H9 (cell line): ENCODE data around the gene UGT2A2. TPM values are rescaled to one million over a fixed set of nuclear protein-coding genes. Genes with fewer than 3 reads are reported as not detected.

Experiments used
- DNase-seq: peaks from one replicate; pipeline ENCODE4 v3.0.0-alpha.2; 2017
- H2AFZ ChIP-seq: one replicate; pipeline ENCODE4 v1.6.1; 2013; ENCODE audit warnings: mild to moderate bottlenecking, low read length, control low read depth, moderate library complexity
- H2AK5ac ChIP-seq: 2 replicates; pipeline ENCODE4 v1.6.1; 2013; ENCODE audit warnings: low read length, control low read depth, mixed read lengths; ENCODE audit not compliant: insufficient read length
- H2BK120ac ChIP-seq: one replicate; pipeline ENCODE4 v1.6.1; 2013; ENCODE audit warnings: low read depth, mild to moderate bottlenecking, low read length, control low read depth, inconsistent platforms; ENCODE audit not compliant: poor library complexity, severe bottlenecking
- H2BK12ac ChIP-seq: 2 replicates; pipeline ENCODE4 v1.6.1; 2013; ENCODE audit warnings: low read length, control low read depth, mixed read lengths, low read depth; ENCODE audit not compliant: insufficient read length
- H2BK15ac ChIP-seq: 2 replicates; pipeline ENCODE4 v1.6.1; 2013; ENCODE audit warnings: low read depth, low read length, control low read depth
- H2BK20ac ChIP-seq: one replicate; pipeline ENCODE4 v1.6.1; 2013; ENCODE audit warnings: low read depth, mild to moderate bottlenecking, low read length, control low read depth, inconsistent platforms; ENCODE audit not compliant: poor library complexity, severe bottlenecking
- H2BK5ac ChIP-seq: 2 replicates; pipeline ENCODE4 v1.6.1; 2013; ENCODE audit warnings: low read length, control low read depth, mixed read lengths; ENCODE audit not compliant: insufficient read length
- H3K14ac ChIP-seq: 2 replicates; pipeline ENCODE4 v1.6.1; 2013; ENCODE audit warnings: low read length, control low read depth; ENCODE audit not compliant: insufficient read depth
- H3K18ac ChIP-seq: 2 replicates; pipeline ENCODE4 v1.6.1; 2013; ENCODE audit warnings: low read depth, mild to moderate bottlenecking, mixed read lengths, low read length, control low read depth; ENCODE audit not compliant: insufficient read length
- H3K23ac ChIP-seq: 2 replicates; pipeline ENCODE4 v1.6.1; 2013; ENCODE audit warnings: low read length, control low read depth, mixed read lengths, low read depth; ENCODE audit not compliant: insufficient read length
- H3K23me2 ChIP-seq: 2 replicates; pipeline ENCODE4 v1.6.1; 2013; ENCODE audit warnings: low read depth, mild to moderate bottlenecking, mixed read lengths, low read length, control low read depth; ENCODE audit not compliant: insufficient read length, poor library complexity, severe bottlenecking
- H3K27ac ChIP-seq: 2 replicates; pipeline ENCODE4 v1.5.1; 2013; ENCODE audit warnings: low read length, control low read depth, mixed read lengths, low read depth; ENCODE audit not compliant: insufficient read length
- H3K27me3 ChIP-seq: 2 replicates; pipeline ENCODE4 v1.6.1; 2013; ENCODE audit warnings: low read length, control low read depth, inconsistent platforms; ENCODE audit not compliant: insufficient read depth
- H3K4ac ChIP-seq: 2 replicates; pipeline ENCODE4 v1.6.1; 2013; ENCODE audit warnings: low read depth, mild to moderate bottlenecking, control low read depth, inconsistent platforms, low read length, moderate library complexity
- H3K4me1 ChIP-seq: 2 replicates; pipeline ENCODE4 v1.6.1; 2013; ENCODE audit warnings: low read length, control low read depth, inconsistent platforms; ENCODE audit not compliant: insufficient read depth
- H3K4me2 ChIP-seq: 2 replicates; pipeline ENCODE4 v1.6.1; 2013; ENCODE audit warnings: low read length, control low read depth, mixed read lengths; ENCODE audit not compliant: insufficient read length, insufficient read depth
- H3K56ac ChIP-seq: 2 replicates; pipeline ENCODE4 v1.6.1; 2013; ENCODE audit warnings: low read depth, mild to moderate bottlenecking, mixed read lengths, low read length, control low read depth; ENCODE audit not compliant: insufficient read length
- H3K79me1 ChIP-seq: 2 replicates; pipeline ENCODE4 v1.6.1; 2013; ENCODE audit warnings: low read depth, mild to moderate bottlenecking, moderate library complexity, low read length, control low read depth, inconsistent platforms; ENCODE audit not compliant: insufficient read depth, poor library complexity, severe bottlenecking
- H3K79me2 ChIP-seq: 2 replicates; pipeline ENCODE4 v1.6.1; 2013; ENCODE audit warnings: low read length, control low read depth, inconsistent platforms; ENCODE audit not compliant: insufficient read depth
- H3K9ac ChIP-seq: 2 replicates; pipeline ENCODE4 v1.6.1; 2013; ENCODE audit warnings: low read length, control low read depth, mixed read lengths; ENCODE audit not compliant: insufficient read length; ENCODE audit errors: extremely low read depth
- H3K9me3 ChIP-seq: one replicate; pipeline ENCODE4 v1.6.1; 2013; ENCODE audit warnings: low read depth, low read length, inconsistent platforms; ENCODE audit not compliant: control insufficient read depth
- H3T11ph ChIP-seq: one replicate; pipeline ENCODE4 v1.6.1; 2013; ENCODE audit warnings: mild to moderate bottlenecking, low read length, control low read depth, inconsistent platforms
- H4K20me1 ChIP-seq: one replicate; pipeline ENCODE4 v1.6.1; 2013; ENCODE audit not compliant: control insufficient read depth, insufficient read length, insufficient read depth
- H4K5ac ChIP-seq: 2 replicates; pipeline ENCODE4 v1.6.1; 2013; ENCODE audit warnings: low read depth, mild to moderate bottlenecking, mixed read lengths, low read length, control low read depth; ENCODE audit not compliant: insufficient read length
- H4K8ac ChIP-seq: replicated peaks from 2 replicates; pipeline ENCODE4 v1.6.1; 2013; ENCODE audit warnings: low read length, control low read depth, mixed read lengths, low read depth; ENCODE audit not compliant: insufficient read length
- H4K91ac ChIP-seq: 2 replicates; pipeline ENCODE4 v1.6.1; 2013; ENCODE audit warnings: low read depth, mild to moderate bottlenecking, moderate library complexity, mixed read lengths, low read length, control low read depth; ENCODE audit not compliant: insufficient read length
- H3K27ac Mint-ChIP-seq, 3 experiments: 2 replicates in 2 of 3; 3 replicates in 1 of 3; pipeline ENCODE4 v1.8.0; 2020 to 2021; ENCODE audit warnings: mixed read lengths in 3 of 3, mild to moderate bottlenecking in 1 of 3, moderate library complexity in 1 of 3
- H3K27me3 Mint-ChIP-seq: 2 replicates; pipeline ENCODE4 v1.8.0; 2021; ENCODE audit warnings: low read depth, mild to moderate bottlenecking, moderate library complexity, mixed read lengths
- H3K36me3 Mint-ChIP-seq, 3 experiments: 2 replicates in 2 of 3; 3 replicates in 1 of 3; pipeline ENCODE4 v1.8.0; 2020 to 2021; ENCODE audit warnings: low read depth in 3 of 3, mixed read lengths in 3 of 3; ENCODE audit not compliant: insufficient read depth in 1 of 3
- H3K4me1 Mint-ChIP-seq, 2 experiments: 2 replicates each; pipeline ENCODE4 v1.8.0; 2020; ENCODE audit warnings: mixed read lengths in 2 of 2
- H3K4me3 Mint-ChIP-seq, 2 experiments: 2 replicates in 1 of 2; 3 replicates in 1 of 2; pipeline ENCODE4 v1.8.0; 2020 to 2021; ENCODE audit warnings: mild to moderate bottlenecking in 2 of 2, mixed read lengths in 2 of 2, moderate library complexity in 1 of 2
- H3K9me3 Mint-ChIP-seq, 2 experiments: 2 replicates in 1 of 2; 3 replicates in 1 of 2; pipeline ENCODE4 v1.8.0; 2020; ENCODE audit warnings: mild to moderate bottlenecking in 2 of 2, mixed read lengths in 2 of 2, moderate library complexity in 1 of 2
- CTCF ChIP-seq: fragments of 200-600 bp; sonication (generic); conservative IDR thresholded peaks from 3 replicates; pipeline ENCODE4 v1.8.0; 2021; ENCODE audit warnings: antibody characterized with exemption, mild to moderate bottlenecking
- WGBS: extraction: QIAGEN DNeasy Blood & Tissue Kit; methylation state at CpG from one replicate; pipeline ENCODE4 v1.1.7; 2013; ENCODE audit warnings: missing lambda C conversion rate, low lambda C conversion rate, mixed read lengths; ENCODE audit not compliant: insufficient read length; ENCODE audit errors: extremely low coverage; 5-methylcytosine and 5-hydroxymethylcytosine counted together
- total RNA-seq: library from RNA; stranded (reverse); gene quantifications from 2 replicates; pipeline ENCODE4 v1.2.1, GENCODE V29; 2021

Gene UGT2A2
- total RNA-seq, 1 experiment from 2014 or later = not detected

- DNase-seq = no peak
- Histone ChIP-seq H2BK120ac (no peak overlapping the region), H3K23ac (no peak overlapping the region), H2BK15ac (no peak overlapping the region), H2AK5ac (no peak overlapping the region), H4K91ac (no peak overlapping the region), H2AFZ (no peak overlapping the region), H3K4me2 (no peak overlapping the region), H3K18ac (no peak overlapping the region), H3K9me3 (no peaks in the 10 kb centered on the region), H4K20me1 (no peaks in the 10 kb centered on the region), H2BK5ac (no peak overlapping the region), H3K27ac (no peak overlapping the region), H4K8ac (no peak overlapping the region), H3K9ac (no peak overlapping the region), H4K5ac (no peak overlapping the region), H3K27me3 (no peaks in the 10 kb centered on the region), H3K4ac (no peak overlapping the region), H3K79me1 (no peaks in the 10 kb centered on the region), H2BK12ac (no peak overlapping the region), H3K14ac (no peak overlapping the region), H3K79me2 (no peaks in the 10 kb centered on the region), H2BK20ac (no peak overlapping the region), H3T11ph (no peak overlapping the region), H3K56ac (no peak overlapping the region), H3K4me1 (no peaks in the 10 kb centered on the region), H3K23me2 (no peaks in the 10 kb centered on the region)
- no peaks in the 10 kb centered on the region for H3K4me1 Mint-ChIP-seq
- peaks cover 0 to 2% of the 10 kb centered on the region in 2 experiments; a peak in 2 of 5 replicates for H3K9me3 Mint-ChIP-seq
- no peak overlapping the region for H3K4me3 Mint-ChIP-seq
- WGBS = no CpG with 5 or more reads among the region's 1 CpG
- TF ChIP-seq CTCF = no peak
- no peaks in the 10 kb centered on the region for H3K27me3 Mint-ChIP-seq
- no peaks in the 10 kb centered on the region; a peak in 1 of 7 replicates for H3K36me3 Mint-ChIP-seq
- no peak overlapping the region for H3K27ac Mint-ChIP-seq
Observed at GRCh38 chr4:69577245-69577644, 62.2 kb downstream of the UGT2A2 start.
